NK-92 (cell line): Measurements from ENCODE around the gene BTBD9.

Experiments
- DNase-seq: peaks from one replicate; lab custom pipeline; 2025; ENCODE audit not compliant: unreplicated experiment; lab: John Stamatoyannopoulos, UW

Gene BTBD9

GRCh38 chr6:38508894-38509293 lies 130.8 kb downstream of the BTBD9 start:
- DNase-seq, result no peak

- no peak for DNase-seq
Measured at GRCh38 chr6:38508286-38508685, 131.4 kb downstream of the BTBD9 start.

- DNase-seq, result no peak
Measured at GRCh38 chr6:38507173-38507572, 132.6 kb downstream of the BTBD9 start.

GRCh38 chr6:38505826-38506225 lies 133.9 kb downstream of the BTBD9 start:
- DNase-seq, result no peak

GRCh38 chr6:38504996-38505395 lies 134.7 kb downstream of the BTBD9 start:
- DNase-seq, result no peak

GRCh38 chr6:38503960-38504682 lies 135.6 kb downstream of the BTBD9 start:
- no peak for DNase-seq

- no peak for DNase-seq
Measured at GRCh38 chr6:38503032-38503773, 136.5 kb downstream of the BTBD9 start.

- DNase-seq, result no peak
Measured at GRCh38 chr6:38502423-38502822, 137.3 kb downstream of the BTBD9 start.

GRCh38 chr6:38501931-38502330 lies 137.8 kb downstream of the BTBD9 start:
- DNase-seq, result no peak

- DNase-seq, result no peak
Measured at GRCh38 chr6:38499529-38500096, 140.1 kb downstream of the BTBD9 start.

- DNase-seq, result no peak
Measured at GRCh38 chr6:38498805-38499445, 140.8 kb downstream of the BTBD9 start.

GRCh38 chr6:38498085-38498484 lies 141.6 kb downstream of the BTBD9 start:
- no peak for DNase-seq

GRCh38 chr6:38497546-38497945 lies 142.2 kb downstream of the BTBD9 start:
- DNase-seq, result no peak

GRCh38 chr6:38495922-38496635 lies 143.7 kb downstream of the BTBD9 start:
- DNase-seq, result no peak

GRCh38 chr6:38495518-38495917 lies 144.2 kb downstream of the BTBD9 start:
- DNase-seq, result no peak

GRCh38 chr6:38493931-38494547 lies 145.7 kb downstream of the BTBD9 start:
- no peak for DNase-seq

GRCh38 chr6:38492031-38492430 lies 147.7 kb downstream of the BTBD9 start:
- no peak for DNase-seq

- DNase-seq, result no peak
Measured at GRCh38 chr6:38489951-38490350, 149.8 kb downstream of the BTBD9 start.

- DNase-seq, result no peak
Measured at GRCh38 chr6:38487423-38487822, 152.3 kb downstream of the BTBD9 start.

- no peak for DNase-seq
Measured at GRCh38 chr6:38485488-38485887, 154.2 kb downstream of the BTBD9 start.

- DNase-seq, result no peak
Measured at GRCh38 chr6:38484656-38485055, 155.1 kb downstream of the BTBD9 start.
